ENCODE measurements around the gene WWOX. TPM values are rescaled to one million over a fixed set of nuclear protein-coding genes. Genes with fewer than 3 reads are reported as not detected.

The WWOX gene
- total and polyA plus RNA-seq, 2 of the 8 experiments (the other 6 are each of a cell fraction or from before 2014, with no cell fraction given): 5.4 to 16.7 TPM

GRCh38 chr16:78194948-78195347, 95.5 kb downstream of the WWOX start:
- H3K79me2 ChIP-seq (ENCODE audit: control insufficient read depth in 1 of 2, insufficient read depth in 2 of 2, low read length in 2 of 2): no peaks in the 10 kb centered on the region
- H3K9me3 ChIP-seq (ENCODE audit: insufficient read depth in 2 of 2, low read depth in 1 of 2, low read length in 1 of 2): peaks cover 0 to 2% of the 10 kb centered on the region in 2 experiments; a peak in 1 of 4 replicates
- H4K20me1 ChIP-seq (replicated peaks in 1 of 2; ENCODE audit: control insufficient read depth in 1 of 2, insufficient read depth in 2 of 2, low read length in 2 of 2): no peaks in the 10 kb centered on the region
- no peak overlapping the region for H3K23ac ChIP-seq (ENCODE audit: insufficient read length)
- H3K4ac ChIP-seq (replicated peaks; ENCODE audit: insufficient read length, low read depth, low read length): no peak overlapping the region
- H2BK20ac ChIP-seq (ENCODE audit: low read length): no peak overlapping the region
- H3K4me2 ChIP-seq (ENCODE audit: insufficient read depth in 1 of 2, low read depth in 2 of 2, low read length in 2 of 2): no peak overlapping the region
- no peak overlapping the region for H2BK12ac ChIP-seq (ENCODE audit: low read depth, low read length)
- FAIRE-seq: no peak
- peak in 1 of 2 experiments; percentile 35 for DNase-seq (ENCODE audit: low read depth in 1 of 2, low spot score in 2 of 2)
- no peaks in the 10 kb centered on the region for H3K36me3 ChIP-seq (ENCODE audit: control insufficient read depth in 2 of 4, insufficient read depth in 4 of 4, low read length in 3 of 4)
- no peak overlapping the region for H4K5ac ChIP-seq (ENCODE audit: insufficient read length, low read depth, low read length)
- no peak overlapping the region for H2BK5ac ChIP-seq (ENCODE audit: low read depth, low read length)
- H2BK15ac ChIP-seq (ENCODE audit: low read length): no peak overlapping the region
- H2AFZ ChIP-seq (ENCODE audit: low read length): no peak overlapping the region
- H3K79me1 ChIP-seq (ENCODE audit: low read depth, low read length): no peaks in the 10 kb centered on the region
- H3K23me2 ChIP-seq (ENCODE audit: low read depth, low read length): no peaks in the 10 kb centered on the region
- no peak overlapping the region for H3K9ac ChIP-seq (replicated peaks in 1 of 4; ENCODE audit: extremely low read depth in 1 of 4, low read depth in 3 of 4, low read length in 3 of 4)
- no peak overlapping the region for H3K27ac ChIP-seq (ENCODE audit: low read depth, low read length)
- CTCF ChIA-PET (ENCODE audit: partially characterized antibody): no interaction called here
- no peak for TF ChIP-seq GTF2F1 (IDR thresholded peaks at IDR 0.05; ENCODE audit: borderline replicate concordance, low read depth, low read length)
- TF ChIP-seq EP300 (IDR thresholded peaks at IDR 0.05; ENCODE audit: borderline replicate concordance in 1 of 2, low read depth in 2 of 2, low read length in 2 of 2): no peak
- no peak for TF ChIP-seq MAFK (IDR thresholded peaks at IDR 0.05; ENCODE audit: low read depth, low read length)
- no peak for TF ChIP-seq HDAC2 (IDR thresholded peaks at IDR 0.05; ENCODE audit: borderline replicate concordance in 1 of 2, low read depth in 2 of 2, low read length in 2 of 2)
- no peak for TF ChIP-seq POLR2A (IDR thresholded peaks at IDR 0.05; ENCODE audit: control extremely low read depth in 1 of 2, low read depth in 2 of 2, low read length in 2 of 2)
- TF ChIP-seq KDM1A (IDR thresholded peaks at IDR 0.05; ENCODE audit: borderline replicate concordance, low read length): no peak
- TF ChIP-seq JUN (IDR thresholded peaks at IDR 0.05; ENCODE audit: low read depth, low read length): no peak
- WGBS, 2 experiments (ENCODE audit: extremely low coverage in 1 of 2, insufficient coverage in 1 of 2, insufficient read length in 1 of 2, insufficient replicate concordance in 2 of 2, low coverage in 1 of 2, low lambda C conversion rate in 2 of 2, missing lambda C conversion rate in 1 of 2): 95% methylated on average over 3 of the region's 3 CpGs; no CpG with 5 or more reads in 1 of the 2 experiments
- H3K27me3 ChIP-seq (replicated peaks in 1 of 4; ENCODE audit: control insufficient read depth in 3 of 4, extremely low read depth in 1 of 4, insufficient read depth in 3 of 4, low read length in 3 of 4): no peaks in the 10 kb centered on the region
- H4K91ac ChIP-seq (replicated peaks; ENCODE audit: insufficient read length, low read length): no peak overlapping the region
- no peak overlapping the region for H4K8ac ChIP-seq (ENCODE audit: extremely low read depth, insufficient read depth, low read length)
- no peak overlapping the region for H2BK120ac ChIP-seq (replicated peaks; ENCODE audit: low read depth, low read length)
- peaks cover 0 to 3% (median 0%) of the 10 kb centered on the region in 4 experiments; a peak in 1 of 7 replicates for H3K4me1 ChIP-seq (replicated peaks in 1 of 4; ENCODE audit: control insufficient read depth in 3 of 4, insufficient read depth in 4 of 4, low read length in 3 of 4)
- no peak overlapping the region for H3K14ac ChIP-seq (ENCODE audit: insufficient read length)
- H2AK5ac ChIP-seq (ENCODE audit: low read depth, low read length): no peak overlapping the region
- POLR2A ChIA-PET (ENCODE audit: partially characterized antibody): no interaction called here
- no peak overlapping the region for H3K18ac ChIP-seq (ENCODE audit: extremely low read depth, low read length)
- H3K56ac ChIP-seq (replicated peaks; ENCODE audit: insufficient read length, low read depth, low read length): no peak overlapping the region
- H3K4me3 ChIP-seq (ENCODE audit: extremely low read depth in 1 of 4, insufficient read depth in 2 of 4, low read depth in 3 of 4, low read length in 4 of 4): no peak overlapping the region

Data from H1 (cell line).